Coronary artery (tissue), 2 donors: ENCODE measurements around the gene STAB2.

ENCODE experiments used
- DNase-seq: peaks from one replicate; pipeline ENCODE4 v3.0.0-alpha.2; 2017; ENCODE audit warnings: low spot score
- H3K27ac ChIP-seq, 2 donors: fragments of 200-600 bp; sonication (generic); one replicate each; pipeline ENCODE4 v1.5.1; 2016 to 2019
- H3K4me3 ChIP-seq: fragments of 200-600 bp; sonication (generic); 2 replicates; pipeline ENCODE4 v1.5.1; 2016; ENCODE audit warnings: mild to moderate bottlenecking, moderate library complexity
- CTCF ChIP-seq: fragments of 200-600 bp; sonication (generic); IDR thresholded peaks from one replicate; pipeline ENCODE4 v1.5.1; 2019; ENCODE audit warnings: antibody characterized with exemption

STAB2 gene

DNA sequence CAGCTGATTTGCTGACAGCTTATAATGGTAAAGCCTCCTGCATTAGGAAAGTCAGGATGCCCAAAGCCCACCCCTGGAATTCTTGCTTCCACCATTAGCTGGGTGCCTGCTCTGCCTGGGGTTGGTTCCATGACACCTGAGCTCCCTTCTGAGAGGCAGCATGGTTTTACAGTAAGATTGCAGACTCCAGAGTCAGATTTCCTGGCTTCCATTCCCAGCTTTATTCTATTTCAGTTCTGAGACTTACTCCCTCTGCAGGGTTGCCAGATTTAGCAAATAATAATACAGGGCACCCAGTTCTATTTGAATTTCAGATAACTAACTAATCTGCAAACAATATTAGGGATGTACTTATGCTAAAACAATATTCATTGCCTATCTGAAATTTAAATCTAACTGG lies 12.2 kb downstream of the STAB2 start:
- Histone ChIP-seq H3K4me3 (no peak overlapping the region), H3K27ac (no peak overlapping the region)
- no peak for TF ChIP-seq CTCF
- DNase-seq: no peak

- no peak for TF ChIP-seq CTCF
- DNase-seq: no peak
- H3K4me3 ChIP-seq: no peak overlapping the region
- H3K27ac ChIP-seq: no peak overlapping the region
These were observed 14.1 kb downstream of the STAB2 start for GRCh38 chr12:103600967-103601728.

DNA sequence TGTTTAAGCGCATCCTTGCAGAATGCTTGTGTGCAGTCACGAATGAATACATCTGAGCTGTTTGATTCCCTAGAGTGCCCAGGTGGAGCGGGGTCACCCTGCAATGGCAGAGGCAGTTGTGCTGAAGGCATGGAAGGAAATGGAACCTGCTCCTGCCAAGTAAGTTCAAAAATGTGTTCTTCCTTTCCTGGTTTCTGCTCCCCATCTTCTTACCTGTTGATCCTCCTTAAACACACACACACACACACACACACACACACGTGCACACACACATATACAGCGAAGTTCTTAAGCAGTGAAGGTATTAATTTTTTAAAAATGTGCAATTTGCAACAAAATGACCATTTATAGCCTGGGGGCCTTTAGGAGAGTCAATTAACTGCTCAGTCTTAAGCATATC lies 33.3 kb downstream of the STAB2 start:
- Histone ChIP-seq H3K27ac (no peak overlapping the region), H3K4me3 (no peak overlapping the region)
- DNase-seq: no peak
- TF ChIP-seq CTCF: no peak

DNA sequence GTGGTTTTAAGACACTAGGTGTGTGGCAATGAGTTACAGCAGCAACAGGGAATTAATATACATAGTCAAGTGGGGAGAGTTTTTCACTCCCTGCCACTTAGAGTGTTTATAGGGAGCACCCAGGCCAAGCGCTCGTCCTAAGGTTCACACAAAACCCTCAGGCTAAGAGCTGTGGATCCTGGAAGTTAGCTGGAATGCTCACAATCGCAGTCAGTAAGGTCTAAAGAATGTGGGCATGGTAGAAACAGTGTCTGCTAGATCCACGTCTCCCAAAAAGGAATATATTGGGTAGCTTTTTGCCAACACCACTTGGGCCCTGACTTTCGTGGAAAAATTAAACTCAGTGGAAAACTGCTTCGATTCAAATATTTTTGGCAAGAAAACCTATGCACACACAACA lies 36.6 kb downstream of the STAB2 start:
- Histone ChIP-seq H3K4me3 (no peak overlapping the region), H3K27ac (no peak overlapping the region)
- no peak for TF ChIP-seq CTCF
- no peak for DNase-seq

- DNase-seq: no peak
These were observed 39.4 kb downstream of the STAB2 start for GRCh38 chr12:103626498-103626897.

GRCh38 chr12:103627189-103627855 lies 40.2 kb downstream of the STAB2 start:
- Histone ChIP-seq H3K4me3 (no peak overlapping the region), H3K27ac (no peak overlapping the region)
- no peak for DNase-seq
- no peak for TF ChIP-seq CTCF

More at GRCh38 chr12:103626498-103626897, 39.4 kb downstream of the STAB2 start:
- Histone ChIP-seq H3K27ac (no peak overlapping the region), H3K4me3 (no peak overlapping the region)
- TF ChIP-seq CTCF: no peak
